IMR-90 (cell line): Measurements from ENCODE around the gene FCSK. TPM values are rescaled to one million over a fixed set of nuclear protein-coding genes. Genes with fewer than 3 reads are reported as not detected.

Experiments
- ATAC-seq: fragments of 200-7000 bp; cut with Tn5 transposase; 2 replicates; pipeline ENCODE4 v1.9.1; 2020; ENCODE audit warnings: low read depth, mild to moderate bottlenecking, moderate library complexity
- BruUV-seq: library from RNA; stranded (reverse); fragments of 400-500 nt; replicated peaks from 2 replicates; lab custom pipeline; 2021; lab: Mats Ljungman, UMichigan
- CTCF ChIA-PET: fragments of 300-600 bp; formaldehyde crosslinking; extraction: SDS; loops from one replicate; lab custom pipeline; 2021; ENCODE audit warnings: antibody characterized with exemption; lab: Yijun Ruan, JAX
- POLR2A ChIA-PET: fragments of 300-600 bp; sonication (Branson Sonifier 250); formaldehyde crosslinking; loops from one replicate; lab custom pipeline; 2022; ENCODE audit warnings: antibody characterized with exemption; ENCODE audit not compliant: unreplicated experiment; lab: Charles Lee
- DNase-seq: peaks from one replicate; pipeline ENCODE4 v3.0.0; 2013
- H2AFZ ChIP-seq: replicated peaks from 2 replicates; pipeline ENCODE3; 2013; ENCODE audit warnings: low read length, mild to moderate bottlenecking; ENCODE audit not compliant: poor library complexity
- H2AK5ac ChIP-seq: 2 replicates; pipeline ENCODE4 v1.6.1; 2013; ENCODE audit warnings: low read depth, low read length, inconsistent platforms
- H2AK9ac ChIP-seq: replicated peaks from 2 replicates; pipeline ENCODE3; 2013; ENCODE audit warnings: mild to moderate bottlenecking, low read depth, low read length, moderate library complexity; ENCODE audit not compliant: poor library complexity
- H2BK120ac ChIP-seq: 2 replicates; pipeline ENCODE4 v1.6.1; 2013; ENCODE audit warnings: low read depth, low read length, inconsistent platforms
- H2BK15ac ChIP-seq: 3 replicates; pipeline ENCODE4 v1.6.1; 2013; ENCODE audit warnings: low read depth, low read length, inconsistent platforms
- H2BK20ac ChIP-seq: 2 replicates; pipeline ENCODE4 v1.6.1; 2013; ENCODE audit warnings: low read depth, mild to moderate bottlenecking, inconsistent platforms, low read length, moderate library complexity
- H2BK5ac ChIP-seq: 2 replicates; pipeline ENCODE4 v1.6.1; 2013; ENCODE audit warnings: mild to moderate bottlenecking, low read depth, low read length, inconsistent platforms; ENCODE audit not compliant: poor library complexity, severe bottlenecking
- H3K14ac ChIP-seq: replicated peaks from 2 replicates; pipeline ENCODE4 v1.6.1; 2013; ENCODE audit warnings: low read depth, low read length, inconsistent platforms
- H3K18ac ChIP-seq: 2 replicates; pipeline ENCODE4 v1.6.1; 2013; ENCODE audit warnings: low read depth, low read length, control low read depth
- H3K23ac ChIP-seq: 2 replicates; pipeline ENCODE4 v1.6.1; 2013; ENCODE audit warnings: low read depth, low read length, inconsistent platforms
- H3K27ac ChIP-seq: 2 replicates; pipeline ENCODE4 v1.5.1; 2013; ENCODE audit warnings: mild to moderate bottlenecking, control low read depth, low read length; ENCODE audit not compliant: insufficient read depth
- H3K27me3 ChIP-seq: 2 replicates; pipeline ENCODE4 v1.6.1; 2013; ENCODE audit warnings: low read length; ENCODE audit not compliant: control insufficient read depth, insufficient read depth
- H3K36me3 ChIP-seq: 2 replicates; pipeline ENCODE4 v1.6.1; 2013; ENCODE audit warnings: low read length, mixed read lengths; ENCODE audit not compliant: control insufficient read depth, insufficient read depth
- H3K4ac ChIP-seq: 2 replicates; pipeline ENCODE4 v1.6.1; 2013; ENCODE audit warnings: low read depth, low read length, inconsistent platforms
- H3K4me1 ChIP-seq: 2 replicates; pipeline ENCODE4 v1.6.1; 2013; ENCODE audit warnings: low read length, mixed read lengths; ENCODE audit not compliant: control insufficient read depth, insufficient read depth
- H3K4me2 ChIP-seq: 2 replicates; pipeline ENCODE4 v1.6.1; 2013; ENCODE audit warnings: low read depth, mild to moderate bottlenecking, control low read depth, low read length, moderate library complexity
- H3K4me3 ChIP-seq: 2 replicates; pipeline ENCODE4 v1.5.1; 2013; ENCODE audit warnings: low read depth, mild to moderate bottlenecking, control low read depth, low read length, moderate library complexity; ENCODE audit not compliant: insufficient read depth
- H3K56ac ChIP-seq: 2 replicates; pipeline ENCODE4 v1.6.1; 2013; ENCODE audit warnings: low read length, inconsistent platforms; ENCODE audit not compliant: insufficient read depth; ENCODE audit errors: extremely low read depth
- H3K79me1 ChIP-seq, 2 experiments: 2 replicates each; pipeline ENCODE4 v1.6.1; 2013; ENCODE audit warnings: low read length in 2 of 2, inconsistent platforms in 1 of 2, low read depth in 1 of 2
- H3K9ac ChIP-seq: 2 replicates; pipeline ENCODE4 v1.6.1; 2013; ENCODE audit warnings: low read depth, low read length, control low read depth
- H3K9me1 ChIP-seq: 2 replicates; pipeline ENCODE4 v1.6.1; 2013; ENCODE audit warnings: low read length, inconsistent platforms; ENCODE audit not compliant: insufficient read depth
- H3K9me3 ChIP-seq: 2 replicates; pipeline ENCODE4 v1.6.1; 2013; ENCODE audit warnings: low read length; ENCODE audit not compliant: control insufficient read depth, insufficient read depth
- H4K20me1 ChIP-seq: 2 replicates; pipeline ENCODE4 v1.6.1; 2013; ENCODE audit warnings: low read length, inconsistent platforms; ENCODE audit not compliant: insufficient read depth
- H4K5ac ChIP-seq: 2 replicates; pipeline ENCODE4 v1.6.1; 2013; ENCODE audit warnings: mild to moderate bottlenecking, low read depth, low read length, control low read depth
- H4K8ac ChIP-seq, 2 experiments: 2 replicates each; pipeline ENCODE4 v1.6.1; 2013; ENCODE audit warnings: low read depth in 2 of 2, low read length in 2 of 2, control low read depth in 1 of 2, inconsistent platforms in 1 of 2
- H4K91ac ChIP-seq: 2 replicates; pipeline ENCODE4 v1.6.1; 2013; ENCODE audit warnings: low read depth, low read length, inconsistent platforms; ENCODE audit not compliant: insufficient read depth
- BHLHE40 ChIP-seq: fragments of 150-350 bp; IDR thresholded peaks from 2 replicates; pipeline ENCODE4 v1.6.1; 2016; ENCODE audit warnings: mild to moderate bottlenecking, low read depth, low read length
- CHD1 ChIP-seq: IDR thresholded peaks from 2 replicates; pipeline ENCODE4 v1.6.1; 2012; ENCODE audit warnings: low read depth, low read length, improper control_type of control experiment
- MAFK ChIP-seq: IDR thresholded peaks from 2 replicates; pipeline ENCODE4 v1.6.1; 2012; ENCODE audit warnings: low read depth, low read length, improper control_type of control experiment
- RAD21 ChIP-seq: IDR thresholded peaks from 2 replicates; pipeline ENCODE4 v1.6.1; 2012; ENCODE audit warnings: low read length, improper control_type of control experiment
- RCOR1 ChIP-seq: IDR thresholded peaks from 2 replicates; pipeline ENCODE4 v1.6.1; 2012; ENCODE audit warnings: mild to moderate bottlenecking, low read length, improper control_type of control experiment; ENCODE audit not compliant: insufficient replicate concordance
- SMC3 ChIP-seq: fragments of 150-350 bp; IDR thresholded peaks from 2 replicates; pipeline ENCODE4 v1.6.1; 2016; ENCODE audit warnings: low read depth, mild to moderate bottlenecking, antibody characterized with exemption, low read length, moderate library complexity
- WGBS, 2 experiments: methylation state at CpG; one replicate each; pipeline versions ENCODE4 v1.1.5 to v1.1.7; 2013; ENCODE audit warnings: missing lambda C conversion rate in 2 of 2; ENCODE audit not compliant: insufficient read length in 1 of 2; ENCODE audit errors: extremely low coverage in 2 of 2; 5-methylcytosine and 5-hydroxymethylcytosine counted together
- dilution Hi-C: fragments of 300-500 bp; cut with HindIII; formaldehyde crosslinking; loops from one replicate; pipeline ENCODE4 v1.14.3; 2018; ENCODE audit warnings: low sequenced_read_pairs; ENCODE audit not compliant: unreplicated experiment
- in situ Hi-C: fragments of 300-500 bp; cut with MboI; formaldehyde crosslinking; loops from 3 replicates; pipeline ENCODE4 v1.14.3; 2019; ENCODE audit warnings: low sequenced_read_pairs, inconsistent platforms, mixed read lengths
- intact Hi-C: fragments of 100-400 bp; cut with micrococcal nuclease; formaldehyde crosslinking; loops from 2 replicates; pipeline ENCODE4 v1.10.0; 2022
- polyA plus RNA-seq, 3 experiments: library from polyadenylated mRNA; depleted of rRNA; stranded (reverse); fragments of >200 nt; gene quantifications; 2 replicates each; pipeline ENCODE4 v1.2.3, GENCODE V29; 2012; ENCODE audit warnings: low replicate concordance in 1 of 3
- total RNA-seq: library from RNA; depleted of rRNA; stranded (reverse); fragments of >200 nt; gene quantifications from 2 replicates; pipeline ENCODE4 v1.2.3, GENCODE V29; 2012
- TF ChIP-seq, protein P1 (sequence below): conservative IDR thresholded peaks from 2 replicates; pipeline ENCODE4 v1.5.1; 2012; ENCODE audit warnings: mild to moderate bottlenecking, low read depth, low read length, improper control_type of control experiment
- TF ChIP-seq, protein P2 (sequence below): fragments of 150-350 bp; IDR thresholded peaks from 2 replicates; pipeline ENCODE4 v1.6.1; 2016; ENCODE audit warnings: low read depth, mild to moderate bottlenecking, low read length, moderate library complexity, borderline replicate concordance

FCSK gene
- total and polyA plus RNA-seq, 2 of the 4 experiments (the other 2 are of a cell fraction): 6.1 to 7.2 TPM

DNA sequence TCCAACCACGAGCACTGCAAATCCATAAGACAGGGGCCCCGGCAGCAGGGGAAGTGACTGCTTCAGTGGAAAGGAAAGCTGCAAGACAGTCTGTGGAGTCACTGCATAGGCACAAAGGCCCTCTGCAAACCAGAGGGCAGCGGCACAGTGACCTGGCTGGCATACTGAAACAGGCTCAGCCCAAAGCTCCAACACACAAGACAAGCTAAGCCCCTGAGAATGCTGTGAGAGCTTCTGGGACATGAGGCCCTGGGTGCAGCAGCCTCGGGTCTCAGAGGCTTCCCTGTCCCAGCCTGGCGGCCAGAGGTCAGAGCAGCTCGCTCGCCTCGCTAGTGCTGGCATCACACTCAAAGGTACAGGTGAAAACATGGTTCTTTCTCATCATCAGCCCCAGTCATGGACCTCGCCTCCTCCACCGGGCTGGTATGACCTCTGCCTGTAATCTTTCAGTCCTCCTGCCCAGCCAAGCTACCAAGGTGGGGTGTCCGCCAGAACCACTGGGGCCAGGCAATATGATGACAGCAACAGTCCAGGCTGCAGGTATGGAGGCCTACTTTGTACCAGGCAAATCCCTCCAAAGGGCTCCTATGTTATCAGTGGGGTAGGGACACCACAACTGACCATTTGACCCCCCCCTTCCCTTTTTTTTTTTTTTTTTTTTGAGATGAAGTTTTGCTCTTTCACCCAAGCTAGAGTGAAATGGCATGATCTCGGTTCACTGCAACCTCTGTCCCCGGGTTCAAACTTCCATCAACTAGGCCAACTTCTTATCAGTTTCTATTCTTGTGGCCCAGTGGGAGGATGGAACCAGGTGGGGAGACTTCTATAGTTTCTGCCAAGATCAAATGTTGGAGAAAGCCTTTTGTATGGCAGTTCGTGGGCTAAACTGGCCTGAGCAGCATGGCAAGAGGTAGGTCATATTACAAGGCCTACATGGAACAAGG, 34.7 kb upstream of the FCSK start:
- H4K20me1 ChIP-seq: peaks cover 66% of the 10 kb centered on the region
- 89% methylated on average over 4 of the region's 14 CpGs; no CpG with 5 or more reads in 1 of the 2 experiments for WGBS, 2 experiments

More for the DNA sequence above, 34.7 kb upstream of the FCSK start:
- no peak overlapping the region for H2BK20ac ChIP-seq
- H3K9me3 ChIP-seq: no peaks in the 10 kb centered on the region
- H3K56ac ChIP-seq: no peak overlapping the region
- H4K5ac ChIP-seq: no peak overlapping the region
- no peak overlapping the region for H3K23ac ChIP-seq
- intact Hi-C loops (no loop called here), dilution Hi-C loops (no loop called here), in situ Hi-C loops (no loop called here)
- H4K91ac ChIP-seq: no peak overlapping the region
- H3K4me1 ChIP-seq: peaks cover 2% of the 10 kb centered on the region; the same call in 1 of the 2 replicates
- no peak overlapping the region for H3K9ac ChIP-seq
- H3K14ac ChIP-seq: no peak overlapping the region
- H2BK120ac ChIP-seq: no peak overlapping the region
- POLR2A ChIA-PET: no interaction called here
- H3K4me2 ChIP-seq: no peak overlapping the region
- H3K18ac ChIP-seq: no peak overlapping the region
- H3K27me3 ChIP-seq: no peaks in the 10 kb centered on the region
- TF ChIP-seq SMC3: no peak
- TF ChIP-seq, protein P1, sequence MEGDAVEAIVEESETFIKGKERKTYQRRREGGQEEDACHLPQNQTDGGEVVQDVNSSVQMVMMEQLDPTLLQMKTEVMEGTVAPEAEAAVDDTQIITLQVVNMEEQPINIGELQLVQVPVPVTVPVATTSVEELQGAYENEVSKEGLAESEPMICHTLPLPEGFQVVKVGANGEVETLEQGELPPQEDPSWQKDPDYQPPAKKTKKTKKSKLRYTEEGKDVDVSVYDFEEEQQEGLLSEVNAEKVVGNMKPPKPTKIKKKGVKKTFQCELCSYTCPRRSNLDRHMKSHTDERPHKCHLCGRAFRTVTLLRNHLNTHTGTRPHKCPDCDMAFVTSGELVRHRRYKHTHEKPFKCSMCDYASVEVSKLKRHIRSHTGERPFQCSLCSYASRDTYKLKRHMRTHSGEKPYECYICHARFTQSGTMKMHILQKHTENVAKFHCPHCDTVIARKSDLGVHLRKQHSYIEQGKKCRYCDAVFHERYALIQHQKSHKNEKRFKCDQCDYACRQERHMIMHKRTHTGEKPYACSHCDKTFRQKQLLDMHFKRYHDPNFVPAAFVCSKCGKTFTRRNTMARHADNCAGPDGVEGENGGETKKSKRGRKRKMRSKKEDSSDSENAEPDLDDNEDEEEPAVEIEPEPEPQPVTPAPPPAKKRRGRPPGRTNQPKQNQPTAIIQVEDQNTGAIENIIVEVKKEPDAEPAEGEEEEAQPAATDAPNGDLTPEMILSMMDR: no peak
- no peak for TF ChIP-seq RCOR1
- TF ChIP-seq RAD21: no peak
- TF ChIP-seq CHD1: no peak
- TF ChIP-seq, protein P2, sequence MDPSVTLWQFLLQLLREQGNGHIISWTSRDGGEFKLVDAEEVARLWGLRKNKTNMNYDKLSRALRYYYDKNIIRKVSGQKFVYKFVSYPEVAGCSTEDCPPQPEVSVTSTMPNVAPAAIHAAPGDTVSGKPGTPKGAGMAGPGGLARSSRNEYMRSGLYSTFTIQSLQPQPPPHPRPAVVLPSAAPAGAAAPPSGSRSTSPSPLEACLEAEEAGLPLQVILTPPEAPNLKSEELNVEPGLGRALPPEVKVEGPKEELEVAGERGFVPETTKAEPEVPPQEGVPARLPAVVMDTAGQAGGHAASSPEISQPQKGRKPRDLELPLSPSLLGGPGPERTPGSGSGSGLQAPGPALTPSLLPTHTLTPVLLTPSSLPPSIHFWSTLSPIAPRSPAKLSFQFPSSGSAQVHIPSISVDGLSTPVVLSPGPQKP: no peak
- TF ChIP-seq BHLHE40: no peak
- TF ChIP-seq MAFK: no peak
- DNase-seq (no peak), ATAC-seq (no peak)
- no peak overlapping the region for H2BK5ac ChIP-seq
- peaks cover 28% of the 10 kb centered on the region for H3K9me1 ChIP-seq
- no peak overlapping the region for H3K4me3 ChIP-seq
- CTCF ChIA-PET: no interaction called here
- H3K79me1 ChIP-seq: peaks cover 30 to 89% of the 10 kb centered on the region in 2 experiments
- H2AFZ ChIP-seq: no peak overlapping the region
- no peak overlapping the region for H2AK5ac ChIP-seq
- H3K4ac ChIP-seq: no peak overlapping the region
- no peak overlapping the region for H2BK15ac ChIP-seq
- H4K8ac ChIP-seq: no peak overlapping the region
- H3K27ac ChIP-seq: no peak overlapping the region
- peaks cover 8% of the 10 kb centered on the region for H3K36me3 ChIP-seq
- BruUV-seq: no TSS peak
- H2AK9ac ChIP-seq: no peak overlapping the region
